OCI-LY7 (cell line): ENCODE measurements around the gene NDUFA7. TPM values are rescaled to one million over a fixed set of nuclear protein-coding genes. Genes with fewer than 3 reads are reported as not detected.
"Not testable (repeated sequence)": the region's sequence is repeated elsewhere in the genome, so short reads cannot be mapped to it uniquely, and the experiment has no call there.

ENCODE experiments used
- BruUV-seq: library from RNA; stranded (reverse); fragments of 400-500 nt; replicated peaks from 2 replicates; lab custom pipeline; 2021; lab: Mats Ljungman, UMichigan
- CTCF ChIA-PET: fragments of 300-600 bp; sonication (Branson Sonifier 250); formaldehyde crosslinking; loops from one replicate; lab custom pipeline; 2022; ENCODE audit warnings: antibody characterized with exemption; ENCODE audit not compliant: unreplicated experiment; lab: Charles Lee
- POLR2A ChIA-PET: fragments of 300-600 bp; sonication (Branson Sonifier 250); formaldehyde crosslinking; loops from one replicate; lab custom pipeline; 2022; ENCODE audit warnings: antibody characterized with exemption; lab: Charles Lee
- DNase-seq: peaks from one replicate; pipeline ENCODE4 v3.0.0-alpha.2; 2015; ENCODE audit warnings: low spot score
- H2AFZ ChIP-seq: fragments of 200-600 bp; sonication (generic), shearing (Covaris generic); 2 replicates; pipeline ENCODE4 v1.6.1; 2014; ENCODE audit warnings: mild to moderate bottlenecking, antibody characterized with exemption, low read length, moderate library complexity
- H3K27ac ChIP-seq: fragments of 200-600 bp; sonication (generic); 2 replicates; pipeline ENCODE4 v1.5.1; 2014; ENCODE audit warnings: mixed run types, low read depth, mild to moderate bottlenecking, moderate library complexity, low read length, inconsistent platforms; ENCODE audit not compliant: poor library complexity, severe bottlenecking
- H3K36me3 ChIP-seq: fragments of 200-600 bp; sonication (generic); 2 replicates; pipeline ENCODE4 v1.6.1; 2014; ENCODE audit warnings: mild to moderate bottlenecking, antibody characterized with exemption, low read length, moderate library complexity, mixed read lengths; ENCODE audit not compliant: insufficient read depth
- H3K4me1 ChIP-seq: fragments of 200-600 bp; sonication (generic); 2 replicates; pipeline ENCODE4 v1.5.1; 2014; ENCODE audit warnings: mild to moderate bottlenecking, low read length; ENCODE audit not compliant: insufficient read depth, poor library complexity, severe bottlenecking
- H3K4me2 ChIP-seq: fragments of 200-600 bp; sonication (generic); 2 replicates; pipeline ENCODE4 v1.6.1; 2014; ENCODE audit warnings: mild to moderate bottlenecking, low read length
- H3K4me3 ChIP-seq: fragments of 200-600 bp; sonication (generic); 2 replicates; pipeline ENCODE4 v1.5.1; 2014; ENCODE audit warnings: mild to moderate bottlenecking, low read depth, low read length; ENCODE audit not compliant: poor library complexity, severe bottlenecking
- H3K79me2 ChIP-seq: fragments of 200-600 bp; sonication (generic); 2 replicates; pipeline ENCODE4 v1.6.1; 2016; ENCODE audit warnings: low read depth, mild to moderate bottlenecking, low read length, moderate library complexity, mixed read lengths; ENCODE audit not compliant: insufficient read depth
- H3K9me2 ChIP-seq: fragments of 200-600 bp; sonication (generic); 2 replicates; pipeline ENCODE4 v1.6.1; 2016; ENCODE audit warnings: mild to moderate bottlenecking, low read length, mixed read lengths; ENCODE audit not compliant: insufficient read depth
- H3K9me3 ChIP-seq: fragments of 200-600 bp; sonication (generic); 2 replicates; pipeline ENCODE4 v1.6.1; 2014; ENCODE audit warnings: mild to moderate bottlenecking, mixed run types, low read length, mixed read lengths
- H4K20me1 ChIP-seq: fragments of 200-600 bp; sonication (generic); 2 replicates; pipeline ENCODE4 v1.6.1; 2014; ENCODE audit warnings: mild to moderate bottlenecking, antibody characterized with exemption, low read length, moderate library complexity, mixed read lengths; ENCODE audit not compliant: insufficient read depth
- EZH2phosphoT487 ChIP-seq: fragments of 200-600 bp; sonication (generic); IDR thresholded peaks from 2 replicates; pipeline ENCODE4 v1.6.1; 2018; ENCODE audit warnings: low read depth, borderline replicate concordance, mild to moderate bottlenecking, mixed run types, antibody characterized with exemption, low read length, moderate library complexity, mixed read lengths
- intact Hi-C: fragments of 100-400 bp; cut with micrococcal nuclease; formaldehyde crosslinking; loops from one replicate; pipeline ENCODE4 v1.10.0; 2022; ENCODE audit not compliant: unreplicated experiment
- total RNA-seq, 2 experiments: library from RNA; depleted of rRNA in 1 of 2; stranded (reverse); fragments of >200 nt in 1 of 2; shearing (Covaris generic) in 1 of 2; gene quantifications; 2 replicates each; pipeline ENCODE4 v1.2.3, GENCODE V29; 2014 to 2022
- TF ChIP-seq, protein P1 (sequence below): fragments of 200-600 bp; sonication (generic); conservative IDR thresholded peaks from 2 replicates; pipeline ENCODE4 v1.5.1; 2014; ENCODE audit warnings: mild to moderate bottlenecking, antibody characterized with exemption, low read length, moderate library complexity, mixed read lengths

NDUFA7 gene
- total RNA-seq, 2 experiments from 2014 or later = 93.0 to 103 TPM

GRCh38 chr19:8320564-8321066 lies 560 bp downstream of the NDUFA7 start:
- Histone ChIP-seq H2AFZ (peak overlapping the region; percentile 64; the same call in 1 of the 2 replicates), H3K4me1 (peaks cover 55% of the 10 kb centered on the region), H3K9me2 (no peaks in the 10 kb centered on the region), H3K27ac (peak overlapping the region; percentile 67), H4K20me1 (peaks cover 12% of the 10 kb centered on the region), H3K4me2 (peak overlapping the region; percentile 99), H3K4me3 (peak overlapping the region; percentile 100), H3K79me2 (peaks cover 49% of the 10 kb centered on the region), H3K36me3 (peaks cover 67% of the 10 kb centered on the region), H3K9me3 (no peaks in the 10 kb centered on the region)
- BruUV-seq = no TSS peak
- POLR2A ChIA-PET = interaction anchor here (0.5 to 0.6 kb wide), 2 partner anchors 14 to 17 kb away, joined by 3 to 4 read pairs; no protein-coding TSS in a partner anchor
- no peak for TF ChIP-seq EZH2phosphoT487
- TF ChIP-seq, protein P1, sequence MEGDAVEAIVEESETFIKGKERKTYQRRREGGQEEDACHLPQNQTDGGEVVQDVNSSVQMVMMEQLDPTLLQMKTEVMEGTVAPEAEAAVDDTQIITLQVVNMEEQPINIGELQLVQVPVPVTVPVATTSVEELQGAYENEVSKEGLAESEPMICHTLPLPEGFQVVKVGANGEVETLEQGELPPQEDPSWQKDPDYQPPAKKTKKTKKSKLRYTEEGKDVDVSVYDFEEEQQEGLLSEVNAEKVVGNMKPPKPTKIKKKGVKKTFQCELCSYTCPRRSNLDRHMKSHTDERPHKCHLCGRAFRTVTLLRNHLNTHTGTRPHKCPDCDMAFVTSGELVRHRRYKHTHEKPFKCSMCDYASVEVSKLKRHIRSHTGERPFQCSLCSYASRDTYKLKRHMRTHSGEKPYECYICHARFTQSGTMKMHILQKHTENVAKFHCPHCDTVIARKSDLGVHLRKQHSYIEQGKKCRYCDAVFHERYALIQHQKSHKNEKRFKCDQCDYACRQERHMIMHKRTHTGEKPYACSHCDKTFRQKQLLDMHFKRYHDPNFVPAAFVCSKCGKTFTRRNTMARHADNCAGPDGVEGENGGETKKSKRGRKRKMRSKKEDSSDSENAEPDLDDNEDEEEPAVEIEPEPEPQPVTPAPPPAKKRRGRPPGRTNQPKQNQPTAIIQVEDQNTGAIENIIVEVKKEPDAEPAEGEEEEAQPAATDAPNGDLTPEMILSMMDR = no peak
- CTCF ChIA-PET = interaction anchor here (0.6 kb wide), 2 partner anchors 126 to 316 kb away, joined by 5 to 7 read pairs; no protein-coding TSS in a partner anchor
- DNase-seq = peak; percentile 31
- intact Hi-C loops = loop anchor here (5.0 kb wide), 1 partner anchor 53 kb away; no protein-coding TSS in a partner anchor

DNA sequence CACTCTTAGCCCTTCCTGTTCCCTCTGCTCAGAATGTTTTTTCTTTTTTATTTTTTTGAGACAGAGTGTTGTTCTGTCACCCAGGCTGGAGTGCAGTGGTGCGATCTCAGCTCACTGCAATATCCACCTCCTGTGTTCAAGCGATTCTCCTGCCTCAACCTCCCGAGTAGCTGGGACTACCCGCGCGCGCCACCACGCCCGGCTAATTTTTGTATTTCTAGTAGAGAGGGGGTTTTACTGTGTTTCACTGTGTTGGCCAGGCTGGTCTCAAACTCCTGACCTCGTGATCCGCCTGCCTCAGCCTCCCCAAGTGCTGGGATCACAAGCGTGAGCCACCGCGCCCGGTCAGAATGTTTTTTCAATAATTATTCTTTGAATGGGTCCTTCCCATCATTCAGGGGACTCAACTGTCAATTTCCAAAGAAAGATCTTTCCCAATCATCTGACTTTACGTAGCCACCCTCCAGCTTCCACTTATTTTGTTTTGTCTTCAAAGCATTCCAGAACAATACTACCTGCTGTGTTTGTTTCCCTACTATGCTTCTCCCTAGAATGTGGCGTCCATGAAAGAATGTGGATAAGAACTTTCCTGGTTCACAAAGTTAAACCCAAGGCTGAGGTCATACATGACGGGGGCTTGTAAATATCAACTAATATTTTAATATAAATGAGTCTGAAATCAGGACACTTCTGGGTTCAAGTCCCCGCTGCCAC lies 1.2 kb downstream of the NDUFA7 start:
- H3K4me3 ChIP-seq = peak overlapping the region; percentile 100
- peaks cover 54% of the 10 kb centered on the region for H3K4me1 ChIP-seq
- no peak for DNase-seq
- peaks cover 12% of the 10 kb centered on the region for H4K20me1 ChIP-seq
- peak overlapping the region; percentile 67 for H3K27ac ChIP-seq
- 0 out of 2 replicates have a peak overlapping the region, but pooled peaks have one; percentile 64 for H2AFZ ChIP-seq
- peaks cover 73% of the 10 kb centered on the region for H3K36me3 ChIP-seq
- intact Hi-C loops = loop anchor here (5.0 kb wide), 1 partner anchor 53 kb away; no protein-coding TSS in a partner anchor
- ChIA-PET POLR2A (no interaction called here), CTCF (no interaction called here)
- TF ChIP-seq EZH2phosphoT487 = no peak
- TF ChIP-seq, protein P1 = no peak
- H3K79me2 ChIP-seq = peaks cover 49% of the 10 kb centered on the region
- no peaks in the 10 kb centered on the region for H3K9me2 ChIP-seq
- H3K9me3 ChIP-seq = no peaks in the 10 kb centered on the region
- H3K4me2 ChIP-seq = peak overlapping the region; percentile 99
- no TSS peak for BruUV-seq

GRCh38 chr19:8318835-8319234 lies 2.3 kb downstream of the NDUFA7 start:
- H3K4me3 ChIP-seq, H3K27ac ChIP-seq, BruUV-seq, H3K9me3 ChIP-seq, DNase-seq, H3K9me2 ChIP-seq, H2AFZ ChIP-seq, intact Hi-C loops: not testable (repeated sequence)
- Histone ChIP-seq H3K79me2 (peaks cover 49% of the 10 kb centered on the region), H3K4me2 (0 out of 2 replicates have a peak overlapping the region, but pooled peaks have one; percentile 8), H3K36me3 (peaks cover 74% of the 10 kb centered on the region), H4K20me1 (peaks cover 12% of the 10 kb centered on the region), H3K4me1 (peaks cover 42% of the 10 kb centered on the region)
- ChIA-PET POLR2A (interaction anchor here (0.6 kb wide), 1 partner anchor 8 kb away, joined by 3 read pairs; no protein-coding TSS in a partner anchor), CTCF (interaction anchor here (0.5 kb wide), 1 partner anchor 187 kb away, joined by 3 read pairs; no protein-coding TSS in a partner anchor)
